ENCODE measurements around the gene FRMPD2. TPM values are rescaled to one million over a fixed set of nuclear protein-coding genes. Genes with fewer than 3 reads are reported as not detected.

Gene FRMPD2
- total RNA-seq, 1 donor from 2014 or later: not detected

GRCh38 chr10:48210391-48210790 lies 64.1 kb downstream of the FRMPD2 start:
- Histone ChIP-seq H3K4me1 (no peaks in the 10 kb centered on the region), H3K4me3 (no peak overlapping the region), H3K27ac (no peak overlapping the region), H3K9me3 (no peaks in the 10 kb centered on the region), H3K27me3 (no peaks in the 10 kb centered on the region), H3K36me3 (no peaks in the 10 kb centered on the region)
- TF ChIP-seq CTCF (IDR thresholded peaks at IDR 0.05): no peak
- intact Hi-C loops (cut with DNase I): no loop called here
- no peak for DNase-seq (ENCODE audit: low spot score in 2 of 2)

GRCh38 chr10:48209241-48209640 lies 65.3 kb downstream of the FRMPD2 start:
- Histone ChIP-seq H3K4me1 (no peaks in the 10 kb centered on the region), H3K27ac (no peak overlapping the region), H3K4me3 (no peak overlapping the region), H3K27me3 (no peaks in the 10 kb centered on the region), H3K9me3 (no peaks in the 10 kb centered on the region), H3K36me3 (no peaks in the 10 kb centered on the region)
- no peak for DNase-seq (ENCODE audit: low spot score in 2 of 2)
- TF ChIP-seq CTCF (IDR thresholded peaks at IDR 0.05): no peak
- intact Hi-C loops (cut with DNase I): no loop called here

GRCh38 chr10:48207853-48208252 lies 66.6 kb downstream of the FRMPD2 start:
- no peak for DNase-seq (ENCODE audit: low spot score in 2 of 2)
- no peak overlapping the region for H3K27ac ChIP-seq
- intact Hi-C loops (cut with DNase I): no loop called here
- H3K27me3 ChIP-seq: no peaks in the 10 kb centered on the region
- H3K4me3 ChIP-seq: no peak overlapping the region
- no peaks in the 10 kb centered on the region for H3K9me3 ChIP-seq
- H3K36me3 ChIP-seq: no peaks in the 10 kb centered on the region
- no peak for TF ChIP-seq CTCF (IDR thresholded peaks at IDR 0.05)
- H3K4me1 ChIP-seq: no peaks in the 10 kb centered on the region

GRCh38 chr10:48206482-48207250 lies 67.8 kb downstream of the FRMPD2 start:
- no peak for DNase-seq (ENCODE audit: low spot score in 2 of 2)
- H3K36me3 ChIP-seq: no peaks in the 10 kb centered on the region
- H3K27ac ChIP-seq: no peak overlapping the region
- H3K4me1 ChIP-seq: no peaks in the 10 kb centered on the region
- intact Hi-C loops (cut with DNase I): no loop called here
- no peaks in the 10 kb centered on the region for H3K27me3 ChIP-seq
- H3K4me3 ChIP-seq: no peak overlapping the region
- H3K9me3 ChIP-seq: no peaks in the 10 kb centered on the region
- TF ChIP-seq CTCF (IDR thresholded peaks at IDR 0.05): no peak

- Histone ChIP-seq H3K36me3 (no peaks in the 10 kb centered on the region), H3K27ac (no peak overlapping the region), H3K9me3 (no peaks in the 10 kb centered on the region), H3K27me3 (no peaks in the 10 kb centered on the region), H3K4me1 (no peaks in the 10 kb centered on the region), H3K4me3 (no peak overlapping the region)
- intact Hi-C loops (cut with DNase I): no loop called here
- no peak for DNase-seq (ENCODE audit: low spot score in 2 of 2)
- TF ChIP-seq CTCF (IDR thresholded peaks at IDR 0.05): no peak
Measured at GRCh38 chr10:48205918-48206317, 68.6 kb downstream of the FRMPD2 start.

Measured in ascending aorta (tissue), 2 donors.